Stimulated activated memory B cell treated with anti-CD40 and anti-IgM and Interleukin-4, amounts not matched to agents 10 μg/mL and 1 μg/mL and 100 μg/mL, for 72 hours (primary cell): ENCODE results near the gene PHF3.

ENCODE experiments used
- ATAC-seq: fragments of 150-1000 bp; cut with Tn5 transposase; 2 replicates; pipeline ENCODE4 v1.10.0; 2021
- H3K27ac Mint-ChIP-seq: one replicate; pipeline ENCODE4 v1.8.0; 2022; ENCODE audit warnings: mild to moderate bottlenecking, mixed read lengths
- H3K27me3 Mint-ChIP-seq: one replicate; pipeline ENCODE4 v1.8.0; 2022; ENCODE audit warnings: mixed read lengths
- H3K36me3 Mint-ChIP-seq: one replicate; pipeline ENCODE4 v1.8.0; 2022; ENCODE audit warnings: mixed read lengths
- H3K4me1 Mint-ChIP-seq: one replicate; pipeline ENCODE4 v1.8.0; 2022; ENCODE audit warnings: mixed read lengths
- H3K4me3 Mint-ChIP-seq: one replicate; pipeline ENCODE4 v1.8.0; 2022; ENCODE audit warnings: mild to moderate bottlenecking, moderate library complexity, mixed read lengths
- H3K9me3 Mint-ChIP-seq: one replicate; pipeline ENCODE4 v1.8.0; 2022; ENCODE audit warnings: mixed read lengths

Gene PHF3

DNA sequence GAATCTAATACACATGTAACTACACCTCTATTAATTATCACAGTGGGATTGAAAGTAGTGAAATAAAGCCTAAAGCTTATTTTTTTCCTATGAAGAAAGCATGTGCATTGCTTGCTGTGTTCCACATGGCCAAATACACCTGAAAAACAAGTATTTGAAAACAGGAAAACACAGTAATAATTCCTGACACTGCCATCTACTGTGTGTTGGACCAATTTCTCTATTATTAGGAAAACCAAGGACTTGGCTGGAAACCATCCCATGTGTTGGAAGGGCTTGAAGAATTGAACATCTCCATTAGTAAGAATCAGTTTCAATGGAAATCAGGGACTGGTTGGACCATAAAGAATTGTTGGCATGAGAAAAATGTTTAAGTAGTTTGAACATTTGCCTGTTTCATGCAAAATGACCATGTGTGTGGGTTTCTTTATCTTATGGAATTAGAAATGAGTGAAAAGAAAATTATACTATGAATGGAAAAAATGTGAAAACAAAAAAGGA lies 124.1 kb downstream of the PHF3 start:
- H3K27me3 Mint-ChIP-seq: no peaks in the 10 kb centered on the region
- no peak overlapping the region for H3K27ac Mint-ChIP-seq
- no peak overlapping the region for H3K4me3 Mint-ChIP-seq
- no peaks in the 10 kb centered on the region for H3K4me1 Mint-ChIP-seq
- peaks cover 7% of the 10 kb centered on the region for H3K9me3 Mint-ChIP-seq
- ATAC-seq: no peak
- peaks cover 27% of the 10 kb centered on the region for H3K36me3 Mint-ChIP-seq

DNA sequence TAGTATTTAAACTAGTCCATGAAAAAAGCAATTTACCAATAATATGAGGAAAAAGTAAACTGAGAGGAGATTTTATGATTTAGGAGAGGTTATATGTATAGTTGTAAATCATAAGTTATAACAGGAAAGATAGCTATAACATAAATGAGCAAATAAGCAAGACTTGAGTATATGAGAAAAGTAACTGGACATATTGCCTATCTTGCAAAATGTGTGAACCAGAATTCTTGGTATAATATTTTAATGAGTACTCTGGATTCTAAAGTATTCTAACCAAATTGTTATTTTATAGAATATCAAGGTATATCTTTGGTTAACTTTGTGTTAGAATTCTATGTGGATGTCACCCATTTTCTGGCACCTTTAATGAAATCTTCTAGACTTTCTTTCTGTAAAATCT lies 124.6 kb downstream of the PHF3 start:
- Mint-ChIP-seq H3K36me3 (peaks cover 23% of the 10 kb centered on the region), H3K4me3 (no peak overlapping the region), H3K27ac (no peak overlapping the region), H3K4me1 (no peaks in the 10 kb centered on the region), H3K9me3 (peaks cover 7% of the 10 kb centered on the region), H3K27me3 (no peaks in the 10 kb centered on the region)
- no peak for ATAC-seq

DNA sequence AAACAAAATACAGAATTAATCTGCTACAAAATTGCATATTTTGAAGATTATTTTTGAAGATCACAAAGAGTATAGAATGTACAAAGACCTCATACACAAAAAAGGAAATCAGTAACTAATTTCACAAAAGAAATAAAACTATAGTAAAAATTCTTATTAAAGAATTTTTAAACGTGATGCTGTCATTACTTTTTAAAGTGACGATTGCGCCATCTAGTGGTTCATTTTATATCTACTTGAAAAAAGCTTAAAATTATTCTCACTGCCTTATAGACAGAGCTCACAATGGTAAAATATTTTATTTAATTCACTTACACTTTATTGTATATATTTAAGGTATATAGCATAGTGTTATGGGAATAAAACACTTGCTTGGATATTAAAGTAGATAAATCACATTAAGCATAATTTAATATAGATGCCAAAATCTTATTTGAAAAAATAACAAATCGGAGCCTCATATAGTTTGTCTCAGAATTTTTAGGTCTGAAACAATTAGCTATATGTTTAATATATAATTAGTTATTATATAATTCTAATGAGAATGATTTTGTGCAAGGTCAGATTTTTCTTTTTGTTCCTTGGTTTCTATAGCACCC lies 128.8 kb downstream of the PHF3 start:
- no peak overlapping the region for H3K27ac Mint-ChIP-seq
- H3K27me3 Mint-ChIP-seq: no peaks in the 10 kb centered on the region
- ATAC-seq: no peak
- no peaks in the 10 kb centered on the region for H3K36me3 Mint-ChIP-seq
- H3K4me3 Mint-ChIP-seq: no peak overlapping the region
- no peaks in the 10 kb centered on the region for H3K4me1 Mint-ChIP-seq
- H3K9me3 Mint-ChIP-seq: peaks cover 8% of the 10 kb centered on the region
